Measurements from ENCODE around the gene VSIG10L2. TPM values are rescaled to one million over a fixed set of nuclear protein-coding genes. Genes with fewer than 3 reads are reported as not detected.

The VSIG10L2 gene
- total RNA-seq (2022; extraction: Qiagen RNA extraction): not detected in 5 replicates

DNA sequence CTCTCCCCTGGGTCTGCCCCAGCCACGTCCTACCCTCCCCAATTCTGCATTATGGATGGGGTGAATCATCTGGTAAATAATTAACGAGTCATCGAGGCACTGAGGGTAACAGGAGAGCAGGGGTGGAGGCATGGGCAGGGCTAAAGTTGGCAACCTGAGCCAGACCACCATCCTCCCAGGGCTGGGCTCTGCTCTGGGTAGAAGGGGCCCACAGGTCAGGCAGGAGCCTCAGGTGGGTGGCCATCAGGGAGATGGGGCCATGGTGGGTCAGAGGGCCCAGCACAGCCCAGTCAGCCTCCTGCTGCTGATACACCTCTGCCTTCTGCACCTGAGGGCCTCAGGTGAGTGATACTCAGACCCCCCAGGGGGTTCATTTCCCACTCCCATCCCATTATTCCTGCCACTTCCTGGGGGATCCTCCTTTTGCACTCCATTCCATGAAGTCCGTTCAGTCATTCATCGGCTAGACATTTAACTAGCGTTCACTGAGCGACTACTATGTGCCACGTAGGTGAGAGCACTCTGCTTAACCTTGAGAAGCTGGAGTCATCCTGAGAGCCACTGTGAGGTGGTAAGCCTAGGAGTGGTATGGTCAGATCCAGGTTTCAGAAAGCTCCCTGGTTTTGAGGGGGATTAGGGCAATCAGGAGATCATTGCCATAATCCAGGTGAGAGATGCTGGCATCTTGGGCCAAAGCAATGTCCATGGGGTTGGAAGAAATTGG lies at the start of gene VSIG10L2:
TSS of gene VSIG10L2 (plus strand) at position 248 of the 724 bp plus-strand sequence. CDS start at position 260, 12 bp downstream.

DNA sequence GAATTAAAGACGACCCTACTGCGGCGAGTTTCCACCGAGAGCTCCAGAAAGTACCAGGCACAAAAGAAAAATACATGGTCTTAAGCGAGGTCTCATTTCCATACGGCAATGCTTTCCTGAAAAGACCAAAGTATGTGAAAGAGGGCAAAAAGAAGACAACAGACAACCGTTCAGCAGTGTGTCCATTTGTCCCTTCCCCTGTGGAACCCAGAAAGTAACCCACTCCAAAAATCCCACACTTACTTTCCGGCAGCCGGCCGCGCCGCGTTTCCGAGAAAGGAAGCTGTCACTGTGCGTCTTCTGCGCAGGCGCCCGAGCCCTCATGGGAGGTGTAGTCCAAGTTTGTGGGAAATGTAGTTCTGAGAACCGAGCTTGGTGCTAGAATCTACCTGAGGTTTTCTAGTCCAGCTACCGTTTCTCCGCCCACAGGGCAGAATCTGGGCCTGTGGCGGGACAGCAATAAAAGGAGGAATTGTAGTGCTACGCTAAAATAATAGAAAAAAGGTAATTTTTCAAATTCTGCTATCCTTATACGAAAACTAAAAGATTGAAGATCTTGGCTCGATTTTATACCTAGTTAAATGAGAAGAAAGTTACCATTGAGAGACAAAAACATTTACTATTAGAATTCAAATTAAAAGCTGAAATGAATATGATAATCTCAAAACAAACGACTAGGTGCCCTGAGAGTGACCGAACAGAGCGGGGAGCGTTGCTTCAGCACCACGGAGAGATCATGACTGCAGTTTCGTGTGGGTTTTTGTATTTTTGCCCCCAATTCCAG lies 42.7 kb upstream of the VSIG10L2 start, which contains the start of gene PUS3:
TSS of gene PUS3 (minus strand) at position 280 of the 784 bp plus-strand sequence. CDS start 6,922 bp downstream, outside the sequence.

DNA sequence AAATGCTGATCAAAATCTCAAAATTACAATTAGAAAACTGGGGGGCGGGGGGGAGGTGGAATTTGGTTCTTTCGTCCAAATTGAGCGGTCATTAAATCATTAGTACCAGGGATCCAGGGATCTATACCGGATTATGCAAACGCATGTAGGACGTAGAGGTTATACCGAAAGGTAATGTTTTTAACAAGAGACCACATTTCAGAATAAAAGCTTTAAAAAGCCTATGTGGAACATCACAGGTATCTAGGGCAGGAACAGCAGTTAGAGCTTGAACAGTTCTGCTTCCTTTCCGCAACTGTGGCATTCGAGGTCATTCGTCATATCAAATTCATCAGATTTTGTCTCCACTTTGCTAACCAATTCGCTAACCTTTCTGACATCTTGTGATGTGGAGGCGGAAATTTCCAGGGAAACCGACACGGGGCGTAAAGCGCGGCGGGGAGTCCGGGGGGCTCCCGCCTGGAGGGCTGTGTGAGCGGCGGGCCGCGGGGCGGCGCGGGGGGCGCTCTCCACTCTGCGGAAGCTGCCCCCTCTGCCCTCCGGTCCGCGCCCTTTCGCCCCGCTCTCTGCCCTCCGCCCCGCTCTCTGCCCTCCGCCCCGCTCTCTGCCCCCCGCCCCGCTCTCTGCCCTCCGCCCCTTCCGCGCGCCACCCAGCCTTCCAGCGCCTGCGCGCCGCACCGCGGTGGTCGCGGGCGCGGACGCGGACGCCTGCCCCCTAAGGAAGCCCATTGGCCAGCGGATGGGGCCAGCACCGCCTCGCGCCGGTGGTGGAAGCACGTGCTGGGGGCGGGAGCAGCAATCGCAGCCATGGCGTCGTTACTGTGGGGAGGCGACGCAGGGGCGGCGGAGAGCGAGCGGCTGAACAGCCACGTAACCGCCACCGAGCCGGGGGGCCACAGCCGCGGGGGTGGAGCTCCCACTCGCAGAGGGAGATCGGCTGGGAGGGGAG lies 41.9 kb upstream of the VSIG10L2 start, which contains the start of gene DDX25:
TSS of gene DDX25 (plus strand) at position 798 of the 949 bp plus-strand sequence. CDS start at position 808, 10 bp downstream.

Other genes with a start within 250 kb of the VSIG10L2 start
- gene PATE1, start 199.8 kb upstream of the VSIG10L2 start, total RNA-seq (2022; extraction: Qiagen RNA extraction): not detected in 5 replicates
- gene PATE2, start 167.2 kb upstream of the VSIG10L2 start, total RNA-seq (2022; extraction: Qiagen RNA extraction): not detected in 5 replicates
- gene PATE3, start 157.9 kb upstream of the VSIG10L2 start, total RNA-seq (2022; extraction: Qiagen RNA extraction): not detected in 5 replicates
- not detected in 5 replicates for gene PATE4, start 112.7 kb upstream of the VSIG10L2 start, total RNA-seq (2022; extraction: Qiagen RNA extraction)
- gene HYLS1, start 58.4 kb upstream of the VSIG10L2 start, total RNA-seq (2022; extraction: Qiagen RNA extraction): 11.4 to 14.5 TPM (median 12.9 TPM) in 5 replicates
- gene PUS3, start 42.8 kb upstream of the VSIG10L2 start, total RNA-seq (2022; extraction: Qiagen RNA extraction): 5.0 to 11.5 TPM (median 6.3 TPM) in 5 replicates
- not detected in 5 replicates for gene DDX25, start 41.5 kb upstream of the VSIG10L2 start, total RNA-seq (2022; extraction: Qiagen RNA extraction)
- gene CDON, start 116.8 kb downstream of the VSIG10L2 start, total RNA-seq (2022; extraction: Qiagen RNA extraction): 1.4 to 2.8 TPM (median 2.1 TPM) in 5 replicates

Measured in A549 treated with Mapracorat at 1 μM for 4 hours (cell line).